Occipital lobe (tissue), 2 donors: ENCODE data around the gene TNXB. TPM values are rescaled to one million over a fixed set of nuclear protein-coding genes. Genes with fewer than 3 reads are reported as not detected.
"Not testable (repeated sequence)": the region's sequence is repeated elsewhere in the genome, so short reads cannot be mapped to it uniquely, and the experiment has no call there.

Experiments
- DNase-seq: peaks from one replicate; lab custom pipeline; 2025; lab: John Stamatoyannopoulos, UW
- total RNA-seq: library from RNA; depleted of rRNA; stranded (reverse); fragments of >200 nt; gene quantifications from one replicate; pipeline ENCODE4 v1.2.3, GENCODE V29; 2014

TNXB gene
- total RNA-seq, 1 donor from 2014 or later: 2.5 TPM

- no peak for DNase-seq
Observed at GRCh38 chr6:32113386-32114352, 4.5 kb upstream of the TNXB start.

- no peak for DNase-seq
Observed at GRCh38 chr6:32112431-32112980, 3.4 kb upstream of the TNXB start.

GRCh38 chr6:32111424-32112066 is 2.4 kb upstream of the TNXB start:
- no peak for DNase-seq

- DNase-seq: no peak
Observed at GRCh38 chr6:32110632-32111031, 1.5 kb upstream of the TNXB start.

GRCh38 chr6:32109765-32110160 is 625 bp upstream of the TNXB start:
- DNase-seq: no peak

GRCh38 chr6:32108727-32109113 is 418 bp downstream of the TNXB start:
- no peak for DNase-seq

- DNase-seq: no peak
Observed at GRCh38 chr6:32108094-32108627, 977 bp downstream of the TNXB start.

- DNase-seq: no peak
Observed at GRCh38 chr6:32107406-32107805, 1.7 kb downstream of the TNXB start.

GRCh38 chr6:32105433-32105832 is 3.7 kb downstream of the TNXB start:
- no peak for DNase-seq

GRCh38 chr6:32102255-32102654 is 6.9 kb downstream of the TNXB start:
- DNase-seq: no peak

GRCh38 chr6:32100251-32100650 is 8.9 kb downstream of the TNXB start:
- DNase-seq: not testable (repeated sequence)

- DNase-seq: no peak
Observed at GRCh38 chr6:32097364-32097763, 11.8 kb downstream of the TNXB start.

GRCh38 chr6:32096394-32097258 is 12.5 kb downstream of the TNXB start:
- no peak for DNase-seq

- DNase-seq: no peak
Observed at GRCh38 chr6:32096087-32096393, 13.1 kb downstream of the TNXB start.

GRCh38 chr6:32095338-32096086 is 13.6 kb downstream of the TNXB start:
- no peak for DNase-seq

- DNase-seq: no peak
Observed at GRCh38 chr6:32092760-32093497, 16.2 kb downstream of the TNXB start.

- no peak for DNase-seq
Observed at GRCh38 chr6:32089082-32089828, 19.9 kb downstream of the TNXB start.

- DNase-seq: no peak
Observed at GRCh38 chr6:32088487-32089049, 20.6 kb downstream of the TNXB start.
